ENCODE results near the gene ZNF654.
"Not testable (repeated sequence)": the region's sequence is repeated elsewhere in the genome, so short reads cannot be mapped to it uniquely, and the experiment has no call there.

ZNF654 gene

DNA sequence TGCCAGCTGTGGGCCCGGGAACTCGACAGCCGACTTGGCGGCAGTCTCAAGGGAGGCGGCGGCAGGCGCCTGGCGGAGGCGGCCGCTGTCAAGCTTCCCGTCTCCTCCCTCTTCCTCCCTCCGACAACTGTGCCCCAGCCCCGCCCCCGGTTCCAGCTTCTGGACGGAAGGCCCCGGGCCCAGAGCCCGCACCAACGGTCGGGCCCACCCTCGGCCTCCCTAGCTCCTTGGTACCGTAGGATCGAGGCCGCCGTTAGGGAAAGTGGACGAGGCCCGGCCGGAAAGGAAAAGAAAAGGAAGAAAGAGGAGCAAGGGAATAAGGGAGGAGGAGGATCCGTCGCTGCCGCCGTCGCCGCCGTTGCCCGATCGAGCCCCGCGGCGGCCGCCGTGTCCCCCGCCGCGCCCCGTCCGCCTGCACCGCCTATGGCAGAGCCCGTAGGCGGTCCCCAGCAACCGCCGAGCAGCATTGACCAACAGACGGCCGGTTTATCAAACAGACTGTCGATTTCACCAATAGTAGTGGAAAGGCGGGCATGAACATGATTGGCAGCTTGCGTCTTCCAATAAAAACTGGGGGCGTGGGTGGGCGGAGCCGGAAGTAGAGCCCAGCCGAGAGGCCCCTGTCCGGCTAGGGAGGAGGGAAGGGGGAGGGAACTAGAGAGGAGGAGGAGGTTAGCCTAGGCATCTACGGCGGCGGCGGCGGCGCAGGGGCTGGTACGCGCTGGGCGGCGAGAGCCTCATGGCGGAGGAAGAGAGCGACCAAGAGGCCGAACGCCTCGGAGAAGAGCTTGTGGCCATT, at the start of gene ZNF654, which contains the start of gene CGGBP1:
ZNF654 (plus strand) TSS at position 675 of the 799 bp plus-strand sequence; CDS start at position 740, 65 bp downstream.
CGGBP1 (minus strand) TSS at position 425 of the 799 bp plus-strand sequence. CDS start 3,029 bp downstream, outside the sequence.
- DNase-seq = peak; percentile 85

GRCh38 chr3:88010810-88011209, 48.2 kb upstream of the ZNF654 start:
- no peak for DNase-seq

DNA sequence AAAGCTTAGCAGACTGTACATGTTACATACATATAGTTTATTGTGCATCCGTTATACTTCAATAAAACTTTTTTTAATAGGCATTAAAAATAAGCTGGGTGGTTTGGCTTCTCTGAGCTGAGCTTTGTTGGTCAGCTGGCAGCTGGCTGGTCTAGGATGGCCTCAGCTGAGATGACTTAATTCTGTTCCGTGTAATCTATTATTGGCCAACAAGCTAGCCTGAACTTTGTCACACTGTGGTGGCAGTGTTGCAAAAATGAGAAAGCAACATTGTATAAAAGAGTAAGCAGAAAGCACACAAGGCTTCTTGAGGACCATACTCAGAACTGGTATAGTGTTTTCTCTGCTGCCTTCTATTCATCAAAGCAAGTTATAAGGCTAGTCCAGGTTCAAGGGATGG, 45.5 kb upstream of the ZNF654 start:
- no peak for DNase-seq

DNA sequence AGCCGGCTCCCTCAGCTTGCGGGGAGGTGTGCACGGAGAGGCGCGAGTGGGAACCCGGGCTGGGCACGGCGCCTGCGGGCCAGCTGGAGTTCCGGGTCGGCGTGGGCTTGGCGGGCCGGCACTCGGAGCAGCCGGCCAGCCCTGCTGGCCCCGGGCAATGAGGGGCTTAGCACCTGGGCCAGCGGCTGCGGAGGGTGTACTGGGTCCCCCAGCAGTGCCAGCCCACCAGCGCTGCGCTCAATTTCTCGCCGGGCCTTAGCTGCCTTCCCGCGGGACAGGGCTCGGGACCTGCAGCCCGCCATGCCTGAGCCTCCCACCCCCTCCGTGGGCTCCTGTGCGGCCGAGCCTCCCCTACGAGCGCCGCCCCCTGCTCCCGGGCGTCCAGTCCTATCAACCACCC, 43.4 kb upstream of the ZNF654 start:
- DNase-seq = not testable (repeated sequence)

GRCh38 chr3:88019024-88019423, 40.0 kb upstream of the ZNF654 start:
- no peak for DNase-seq

DNA sequence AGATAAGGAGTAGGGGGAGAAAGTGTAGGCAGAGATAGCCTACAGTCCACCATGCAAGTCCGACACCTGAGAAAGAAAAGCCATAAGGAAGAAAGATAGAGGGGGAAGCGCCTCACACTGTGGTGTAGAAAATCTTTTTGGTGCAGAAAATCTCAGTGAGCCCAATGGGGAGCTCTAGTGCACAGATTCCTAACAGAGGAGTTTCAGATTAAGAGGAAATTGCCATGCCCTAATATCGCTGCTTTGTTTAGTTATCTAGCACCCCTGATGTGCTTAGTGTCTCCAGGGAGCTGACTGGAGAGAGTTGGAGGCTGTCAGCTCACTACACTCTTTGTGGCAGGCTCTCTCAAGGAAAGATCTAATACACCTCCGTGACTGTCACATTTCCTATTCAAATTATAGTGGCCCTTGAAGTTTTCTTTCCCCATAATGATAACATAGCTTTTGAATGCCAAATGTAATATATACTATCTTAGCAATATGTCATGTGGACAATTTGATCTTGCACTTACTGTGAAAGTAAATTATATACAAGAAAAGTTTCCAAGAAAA, 34.0 kb upstream of the ZNF654 start:
- DNase-seq = no peak

DNA sequence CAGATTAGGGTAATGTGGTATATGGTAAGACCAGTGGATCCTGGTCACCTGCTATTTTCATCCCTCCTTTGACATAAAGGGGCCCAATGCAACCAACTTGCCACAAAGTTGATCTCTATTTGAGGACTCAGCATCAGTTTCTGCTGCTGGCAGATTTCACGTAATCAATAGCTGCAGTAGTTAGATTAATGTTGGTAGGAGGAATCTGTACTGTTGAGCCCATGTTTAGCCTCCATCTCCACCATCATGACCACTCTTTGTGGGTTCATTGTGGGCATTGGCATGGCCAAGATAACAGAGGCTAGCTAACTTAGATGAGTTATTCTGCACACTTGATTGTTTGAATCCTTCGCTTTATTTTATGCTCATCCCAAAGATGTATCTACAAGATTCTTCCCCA, 30.2 kb upstream of the ZNF654 start:
- DNase-seq = no peak

DNA sequence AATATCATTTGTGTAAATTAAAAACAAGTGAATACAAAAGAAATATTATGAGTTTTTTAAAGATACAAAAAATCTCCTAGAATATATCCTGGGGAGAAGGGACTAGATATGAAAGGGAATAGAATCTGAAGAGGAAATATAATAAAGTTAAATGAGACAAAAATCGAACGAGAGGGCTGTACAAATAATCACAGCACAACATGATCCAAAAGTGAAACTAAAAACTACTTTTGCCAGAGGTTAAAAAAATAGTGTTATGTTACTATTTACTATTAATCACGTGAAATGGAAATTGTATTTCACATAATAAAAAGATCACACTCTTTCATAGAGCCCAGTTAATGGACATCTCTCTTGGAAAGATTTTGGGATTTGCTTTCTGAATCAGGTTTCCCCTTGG, 28.8 kb upstream of the ZNF654 start:
- DNase-seq = no peak

DNA sequence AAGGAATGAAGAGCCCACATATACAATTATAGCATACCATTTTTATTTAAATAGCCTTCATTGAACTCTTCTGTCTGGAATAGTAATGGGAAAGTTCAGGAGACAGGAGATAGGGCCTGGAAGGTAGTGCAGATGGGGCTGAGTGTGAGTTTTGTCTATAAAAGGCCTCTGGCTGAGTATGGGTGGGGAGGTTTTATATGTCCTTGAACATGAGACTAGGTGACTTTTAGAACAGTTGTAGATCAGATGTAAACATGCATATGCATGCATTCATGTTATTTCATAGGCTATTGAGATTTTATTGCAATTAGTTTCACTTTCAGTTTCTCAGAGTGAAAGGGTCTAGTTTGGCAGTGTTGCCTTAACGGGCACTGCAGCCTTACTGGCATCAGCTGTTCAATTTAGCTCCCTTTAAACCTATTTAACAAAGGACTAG, 27.4 kb upstream of the ZNF654 start:
- DNase-seq = no peak

DNA sequence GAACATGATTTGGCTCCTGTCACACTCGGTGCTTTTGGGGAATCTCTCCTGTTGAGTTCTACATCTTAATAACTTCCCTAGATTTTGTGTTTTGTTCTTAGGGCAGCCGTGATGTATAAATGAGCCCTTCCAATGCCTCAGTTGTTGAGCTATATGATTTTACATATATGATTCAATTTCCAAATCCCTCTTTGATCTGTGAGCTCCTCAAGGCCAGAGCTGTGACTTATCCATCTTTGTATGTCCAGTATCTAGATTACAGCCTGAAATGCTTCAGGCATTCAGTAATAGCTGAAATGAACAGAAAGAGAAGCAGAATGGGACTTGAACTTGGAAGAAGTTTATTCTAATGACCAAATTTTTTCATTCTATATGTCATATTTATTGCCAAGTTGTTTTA, 26.8 kb upstream of the ZNF654 start:
- DNase-seq = no peak

DNA sequence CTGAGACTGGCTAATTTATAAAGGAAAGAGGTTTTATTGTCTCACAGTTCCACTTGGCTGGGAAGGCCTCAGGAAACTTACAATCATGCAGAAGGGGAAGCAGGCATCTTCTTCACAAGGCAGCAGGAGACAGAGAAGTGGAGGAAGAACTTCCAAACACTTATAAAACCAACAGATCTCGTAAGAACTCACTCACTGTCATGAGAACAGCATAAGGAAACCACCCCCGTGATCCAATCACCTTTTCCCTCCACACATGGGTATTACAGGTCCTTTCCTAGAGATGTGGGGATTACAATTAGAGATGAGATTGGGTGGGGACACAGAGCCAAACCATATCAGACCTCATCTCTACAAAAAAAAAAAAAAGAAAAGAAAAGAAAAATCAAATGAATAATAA, 26.0 kb upstream of the ZNF654 start:
- DNase-seq = no peak

- DNase-seq = no peak
Observed at GRCh38 chr3:88033808-88034207, 25.2 kb upstream of the ZNF654 start.

- DNase-seq = no peak
Observed at GRCh38 chr3:88034491-88035275, 24.4 kb upstream of the ZNF654 start.

GRCh38 chr3:88036221-88036620, 22.8 kb upstream of the ZNF654 start:
- DNase-seq = no peak

DNA sequence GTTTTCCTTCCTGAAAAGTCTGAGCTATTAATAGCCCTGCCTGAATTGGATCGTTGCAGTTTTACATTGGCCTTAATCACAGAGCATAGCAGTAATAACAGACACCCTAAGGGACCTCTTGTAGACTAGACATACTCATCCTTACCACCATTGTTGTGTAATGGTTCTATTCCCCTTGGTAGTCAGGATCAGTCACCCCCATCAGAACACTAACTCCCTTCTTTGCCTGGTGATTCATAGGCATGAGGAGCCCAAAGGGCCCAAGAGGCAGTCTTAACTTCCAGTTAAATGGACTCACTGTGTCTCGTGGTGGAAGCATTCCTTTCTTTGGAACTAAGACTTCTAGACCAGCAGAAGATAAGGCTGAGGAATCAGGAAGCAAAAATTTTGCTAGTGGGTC, 20.5 kb upstream of the ZNF654 start:
- no peak for DNase-seq

DNA sequence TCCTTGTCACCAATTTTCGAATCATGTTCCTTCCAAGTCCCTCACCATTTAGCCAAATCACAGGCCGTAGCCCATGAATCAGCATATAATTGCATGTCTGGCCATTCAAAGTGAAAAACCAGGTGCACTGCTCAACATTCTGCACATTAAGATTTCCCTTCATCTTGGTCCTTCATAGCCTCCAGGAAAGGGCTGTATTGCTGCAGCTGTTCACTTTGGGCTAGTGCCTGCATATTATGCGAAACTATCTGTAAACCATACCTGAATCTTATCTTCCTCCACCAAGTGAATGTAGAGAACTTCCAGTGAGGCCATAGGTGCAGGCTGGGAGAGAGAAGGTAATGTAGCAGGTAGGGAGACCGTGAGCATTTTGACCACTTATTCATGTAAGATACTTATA, 18.5 kb upstream of the ZNF654 start:
- no peak for DNase-seq

GRCh38 chr3:88041005-88041404, 18.1 kb upstream of the ZNF654 start:
- DNase-seq = no peak

DNA sequence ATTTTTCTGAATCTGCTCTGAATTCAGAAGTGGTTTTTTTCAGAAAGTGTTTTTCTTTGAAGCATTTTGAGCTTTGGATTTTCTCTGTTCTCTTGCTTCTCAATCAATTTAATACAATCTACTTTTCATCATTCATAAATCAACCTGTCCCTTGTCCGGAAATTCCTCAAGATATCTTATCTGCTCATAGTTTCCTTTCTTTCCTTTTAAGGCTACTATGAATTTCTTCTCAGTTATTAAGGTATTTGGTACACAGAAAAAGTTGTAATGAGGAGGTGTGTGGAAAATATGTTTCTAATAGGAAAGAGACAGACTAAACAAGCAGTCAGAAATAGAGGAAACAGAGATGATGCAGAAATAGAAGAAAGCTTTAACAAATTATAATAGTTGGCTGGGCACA, 14.6 kb upstream of the ZNF654 start:
- no peak for DNase-seq

DNA sequence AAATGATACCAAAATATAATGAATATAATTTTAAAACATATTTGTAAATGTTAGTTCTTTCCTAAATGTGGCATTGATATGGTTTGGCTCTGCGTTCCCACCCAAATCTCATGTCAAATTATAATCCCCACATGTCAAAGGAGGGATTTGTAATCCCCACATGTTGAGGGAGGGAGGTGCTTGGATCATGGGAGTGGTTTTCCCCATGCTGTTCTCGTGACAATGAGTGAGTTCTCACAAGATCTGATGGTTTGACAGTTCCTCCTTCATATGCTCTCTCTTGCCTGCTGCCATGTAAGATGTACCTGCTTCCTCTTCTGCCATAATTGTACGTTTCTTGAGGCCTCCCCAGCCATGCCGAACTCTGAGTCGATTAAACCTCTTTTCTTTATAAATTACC, 12.3 kb upstream of the ZNF654 start:
- DNase-seq = no peak

DNA sequence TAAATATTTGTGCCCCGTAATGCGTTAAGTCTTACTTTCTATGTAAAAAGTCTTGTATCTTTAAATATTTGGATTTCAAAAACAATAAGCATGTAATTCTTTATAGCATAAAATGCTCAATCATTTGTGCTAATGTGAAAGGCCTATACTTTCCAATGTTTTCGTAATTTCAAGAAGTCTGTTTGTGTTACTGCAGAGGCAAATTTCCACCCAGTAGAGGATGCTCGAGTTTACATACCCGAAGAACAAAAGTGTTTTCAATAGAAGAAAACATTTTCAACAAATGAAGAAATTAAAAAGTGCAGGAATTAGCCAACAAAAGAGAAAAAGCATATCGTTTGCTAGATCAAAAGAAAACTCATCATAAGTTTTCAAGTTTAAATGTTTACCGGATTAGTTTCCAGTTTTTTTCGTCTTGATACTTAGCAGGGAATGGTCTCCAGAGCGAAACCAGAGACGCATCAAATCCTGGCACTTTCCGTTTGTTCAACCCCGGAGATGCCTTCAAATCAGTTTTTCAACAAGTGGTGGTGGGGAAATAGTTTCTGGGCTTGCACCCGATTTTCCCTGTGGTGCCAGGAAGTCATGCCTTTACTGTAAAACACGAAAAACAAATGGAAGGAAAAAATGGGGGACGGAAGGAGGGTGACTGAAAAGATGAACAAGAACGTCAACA, 1.3 kb upstream of the ZNF654 start:
- no peak for DNase-seq

GRCh38 chr3:88058306-88058580, 812 bp upstream of the ZNF654 start:
- no peak for DNase-seq

GRCh38 chr3:88059380-88060170, 520 bp downstream of the ZNF654 start:
- no peak for DNase-seq

GRCh38 chr3:88061746-88062145, 2.7 kb downstream of the ZNF654 start:
- no peak for DNase-seq
